Activated T-helper 9 cell treated with anti-CD3 and anti-CD28 coated beads, Interleukin-2, amount 50 U/mL, for 16 hours (primary cell): ENCODE results near the gene OPHN1.
"Not testable (repeated sequence)": the region's sequence is repeated elsewhere in the genome, so short reads cannot be mapped to it uniquely, and the experiment has no call there.

ENCODE experiments used
- DNase-seq: peaks from one replicate; pipeline ENCODE4 v3.0.0-alpha.2; 2020; ENCODE audit warnings: low read depth

Gene OPHN1

GRCh38 chrX:68355629-68355920 is 77.7 kb downstream of the OPHN1 start:
- DNase-seq: no peak

- no peak for DNase-seq
Observed at GRCh38 chrX:68354879-68355628, 78.2 kb downstream of the OPHN1 start.

- no peak for DNase-seq
Observed at GRCh38 chrX:68345025-68345424, 88.3 kb downstream of the OPHN1 start.

GRCh38 chrX:68343551-68343950 is 89.7 kb downstream of the OPHN1 start:
- no peak for DNase-seq

- DNase-seq: no peak
Observed at GRCh38 chrX:68332201-68332731, 101.0 kb downstream of the OPHN1 start.

- DNase-seq: not testable (repeated sequence)
Observed at GRCh38 chrX:68326841-68327240, 106.5 kb downstream of the OPHN1 start.

- DNase-seq: no peak
Observed at GRCh38 chrX:68307769-68308168, 125.5 kb downstream of the OPHN1 start.

GRCh38 chrX:68304602-68305001 is 128.7 kb downstream of the OPHN1 start:
- no peak for DNase-seq

- no peak for DNase-seq
Observed at GRCh38 chrX:68299898-68300297, 133.4 kb downstream of the OPHN1 start.

GRCh38 chrX:68292471-68292870 is 140.8 kb downstream of the OPHN1 start:
- no peak for DNase-seq

GRCh38 chrX:68288127-68288526 is 145.2 kb downstream of the OPHN1 start:
- DNase-seq: no peak

- DNase-seq: no peak
Observed at GRCh38 chrX:68287419-68287818, 145.9 kb downstream of the OPHN1 start.

GRCh38 chrX:68286980-68287379 is 146.3 kb downstream of the OPHN1 start:
- no peak for DNase-seq

GRCh38 chrX:68286076-68286475 is 147.2 kb downstream of the OPHN1 start:
- no peak for DNase-seq

- DNase-seq: no peak
Observed at GRCh38 chrX:68284281-68284904, 148.9 kb downstream of the OPHN1 start.

- DNase-seq: no peak
Observed at GRCh38 chrX:68273887-68274286, 159.4 kb downstream of the OPHN1 start.

GRCh38 chrX:68264793-68265192 is 168.5 kb downstream of the OPHN1 start:
- DNase-seq: not testable (repeated sequence)

GRCh38 chrX:68261060-68261672 is 172.1 kb downstream of the OPHN1 start:
- no peak for DNase-seq

GRCh38 chrX:68256990-68257389 is 176.3 kb downstream of the OPHN1 start:
- no peak for DNase-seq

- DNase-seq: no peak
Observed at GRCh38 chrX:68254738-68255645, 178.3 kb downstream of the OPHN1 start.

- no peak for DNase-seq
Observed at GRCh38 chrX:68252664-68253063, 180.6 kb downstream of the OPHN1 start.

- no peak for DNase-seq
Observed at GRCh38 chrX:68249903-68250302, 183.4 kb downstream of the OPHN1 start.
